ENCODE results near the gene DDX56. TPM values are rescaled to one million over a fixed set of nuclear protein-coding genes. Genes with fewer than 3 reads are reported as not detected.
"Not testable (repeated sequence)": the region's sequence is repeated elsewhere in the genome, so short reads cannot be mapped to it uniquely, and the experiment has no call there.

DDX56 gene
- total RNA-seq, 1 experiment from 2014 or later = 154 TPM

GRCh38 chr7:44557485-44557884 lies 16.2 kb downstream of the DDX56 start:
- POLR2A ChIA-PET = no interaction called here

GRCh38 chr7:44555350-44555749 lies 18.4 kb downstream of the DDX56 start:
- BruUV-seq (replicated peaks) = no TSS peak
- H3K27me3 ChIP-seq (replicated peaks; ENCODE audit: control insufficient read depth, insufficient read depth, low read length) = no peaks in the 10 kb centered on the region
- Mint-ChIP-seq H3K4me3 (ENCODE audit: unreplicated experiment) (no peak overlapping the region), H3K36me3 (ENCODE audit: insufficient read depth, unreplicated experiment) (peaks cover 6% of the 10 kb centered on the region), H3K4me1 (ENCODE audit: low read depth, unreplicated experiment) (no peaks in the 10 kb centered on the region), H3K9me3 (ENCODE audit: unreplicated experiment) (no peaks in the 10 kb centered on the region), H3K27me3 (ENCODE audit: insufficient read depth, unreplicated experiment) (no peaks in the 10 kb centered on the region), H3K27ac (ENCODE audit: unreplicated experiment) (no peak overlapping the region)
- ChIA-PET CTCF (no interaction called here), POLR2A (no interaction called here)
- TF ChIP-seq CTCF (IDR thresholded peaks at IDR 0.05; ENCODE audit: insufficient read depth in 1 of 2, low read depth in 1 of 2, low read length in 1 of 2, severe bottlenecking in 1 of 2, unreplicated experiment in 1 of 2) = no peak
- H3K4me3 ChIP-seq (ENCODE audit: low read depth, low read length) = no peak overlapping the region
- DNase-seq = no peak
- H3K4me1 ChIP-seq = no peaks in the 10 kb centered on the region
- no peaks in the 10 kb centered on the region for H3K36me3 ChIP-seq (ENCODE audit: control insufficient read depth, insufficient read depth, low read length)
- intact Hi-C loops (cut with micrococcal nuclease; ENCODE audit: unreplicated experiment) = no loop called here
- no peaks in the 10 kb centered on the region for H3K9me3 ChIP-seq

More at GRCh38 chr7:44557485-44557884, 16.2 kb downstream of the DDX56 start:
- no peak for DNase-seq
- H3K27me3 ChIP-seq (replicated peaks; ENCODE audit: control insufficient read depth, insufficient read depth, low read length) = no peaks in the 10 kb centered on the region
- TF ChIP-seq CTCF (IDR thresholded peaks at IDR 0.05; ENCODE audit: insufficient read depth in 1 of 2, low read depth in 1 of 2, low read length in 1 of 2, severe bottlenecking in 1 of 2, unreplicated experiment in 1 of 2) = no peak
- H3K9me3 ChIP-seq = no peaks in the 10 kb centered on the region
- H3K4me3 ChIP-seq (ENCODE audit: low read depth, low read length) = no peak overlapping the region
- Mint-ChIP-seq H3K27ac (ENCODE audit: unreplicated experiment) (no peak overlapping the region), H3K36me3 (ENCODE audit: insufficient read depth, unreplicated experiment) (peaks cover 12% of the 10 kb centered on the region), H3K4me1 (ENCODE audit: low read depth, unreplicated experiment) (peaks cover 7% of the 10 kb centered on the region), H3K4me3 (ENCODE audit: unreplicated experiment) (no peak overlapping the region), H3K9me3 (ENCODE audit: unreplicated experiment) (no peaks in the 10 kb centered on the region), H3K27me3 (ENCODE audit: insufficient read depth, unreplicated experiment) (no peaks in the 10 kb centered on the region)
- intact Hi-C loops (cut with micrococcal nuclease; ENCODE audit: unreplicated experiment) = no loop called here
- peaks cover 17% of the 10 kb centered on the region for H3K4me1 ChIP-seq
- CTCF ChIA-PET = no interaction called here
- no peaks in the 10 kb centered on the region for H3K36me3 ChIP-seq (ENCODE audit: control insufficient read depth, insufficient read depth, low read length)
- BruUV-seq (replicated peaks) = no TSS peak

GRCh38 chr7:44552473-44553005 lies 21.2 kb downstream of the DDX56 start:
- DNase-seq; H3K9me3 ChIP-seq; H3K4me3 ChIP-seq (ENCODE audit: low read depth, low read length); H3K4me3 Mint-ChIP-seq (ENCODE audit: unreplicated experiment); H3K9me3 Mint-ChIP-seq (ENCODE audit: unreplicated experiment); H3K27ac Mint-ChIP-seq (ENCODE audit: unreplicated experiment); BruUV-seq (replicated peaks); intact Hi-C loops (cut with micrococcal nuclease; ENCODE audit: unreplicated experiment); H3K4me1 Mint-ChIP-seq (ENCODE audit: low read depth, unreplicated experiment); H3K27me3 ChIP-seq (replicated peaks; ENCODE audit: control insufficient read depth, insufficient read depth, low read length); POLR2A ChIA-PET; H3K27me3 Mint-ChIP-seq (ENCODE audit: insufficient read depth, unreplicated experiment); H3K4me1 ChIP-seq; H3K36me3 Mint-ChIP-seq (ENCODE audit: insufficient read depth, unreplicated experiment); H3K36me3 ChIP-seq (ENCODE audit: control insufficient read depth, insufficient read depth, low read length): not testable (repeated sequence)
- CTCF ChIA-PET = interaction anchor here (0.6 to 1.3 kb wide), 2 partner anchors 10 to 533 kb away, joined by 3 to 4 read pairs; no protein-coding TSS in a partner anchor

GRCh38 chr7:44549457-44549856 lies 24.3 kb downstream of the DDX56 start:
- Histone ChIP-seq H3K4me3 (ENCODE audit: low read depth, low read length) (no peak overlapping the region), H3K9me3 (no peaks in the 10 kb centered on the region), H3K27me3 (replicated peaks; ENCODE audit: control insufficient read depth, insufficient read depth, low read length) (no peaks in the 10 kb centered on the region), H3K36me3 (ENCODE audit: control insufficient read depth, insufficient read depth, low read length) (no peaks in the 10 kb centered on the region), H3K4me1 (no peaks in the 10 kb centered on the region)
- intact Hi-C loops (cut with micrococcal nuclease; ENCODE audit: unreplicated experiment) = no loop called here
- POLR2A ChIA-PET = no interaction called here
- peaks cover 9% of the 10 kb centered on the region for H3K4me1 Mint-ChIP-seq (ENCODE audit: low read depth, unreplicated experiment)
- CTCF ChIA-PET = no interaction called here
- H3K9me3 Mint-ChIP-seq (ENCODE audit: unreplicated experiment) = no peaks in the 10 kb centered on the region
- H3K27me3 Mint-ChIP-seq (ENCODE audit: insufficient read depth, unreplicated experiment) = no peaks in the 10 kb centered on the region
- H3K36me3 Mint-ChIP-seq (ENCODE audit: insufficient read depth, unreplicated experiment) = no peaks in the 10 kb centered on the region
- DNase-seq = no peak
- H3K27ac Mint-ChIP-seq (ENCODE audit: unreplicated experiment) = no peak overlapping the region
- TF ChIP-seq CTCF (IDR thresholded peaks at IDR 0.05; ENCODE audit: insufficient read depth in 1 of 2, low read depth in 1 of 2, low read length in 1 of 2, severe bottlenecking in 1 of 2, unreplicated experiment in 1 of 2) = no peak
- no TSS peak for BruUV-seq (replicated peaks)
- no peak overlapping the region for H3K4me3 Mint-ChIP-seq (ENCODE audit: unreplicated experiment)
